NCI-H146 treated with DMSO at 0.1 percent for 48 hours (cell line): ENCODE data around the gene DNAJC5G.
"Not testable (repeated sequence)": the region's sequence is repeated elsewhere in the genome, so short reads cannot be mapped to it uniquely, and the experiment has no call there.

Experiments used
- DNase-seq: peaks from one replicate; lab custom pipeline; 2025; ENCODE audit not compliant: unreplicated experiment; lab: John Stamatoyannopoulos, UW

The DNAJC5G gene

GRCh38 chr2:27307545-27308358 lies 32.5 kb downstream of the DNAJC5G start:
- no peak for DNase-seq

GRCh38 chr2:27308359-27308881 lies 33.2 kb downstream of the DNAJC5G start, which contains the start of gene UCN:
Gene UCN, minus strand, starts transcription at chr2:27308445. Its CDS starts 550 bp downstream, at chr2:27307895.
- no peak for DNase-seq

DNA sequence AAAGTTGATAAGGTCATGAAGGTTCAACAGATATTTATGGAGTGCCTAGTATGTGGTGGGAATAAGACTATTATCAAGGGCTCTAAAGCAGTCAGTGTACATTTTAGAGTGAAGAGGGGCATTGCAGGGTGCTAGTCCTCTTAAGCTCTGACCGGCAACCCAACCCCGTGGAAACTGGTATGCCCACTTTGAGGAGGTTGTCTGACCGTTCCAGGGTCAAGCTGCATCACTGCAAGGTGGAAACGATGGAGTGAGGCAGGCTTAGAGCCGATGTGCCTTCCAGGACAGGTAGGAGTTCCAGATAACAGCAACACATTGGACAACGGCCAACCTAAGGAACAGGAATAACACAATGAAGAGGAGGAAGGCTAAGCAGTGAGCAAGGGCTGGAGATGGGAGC lies 34.4 kb downstream of the DNAJC5G start:
- DNase-seq = no peak

DNA sequence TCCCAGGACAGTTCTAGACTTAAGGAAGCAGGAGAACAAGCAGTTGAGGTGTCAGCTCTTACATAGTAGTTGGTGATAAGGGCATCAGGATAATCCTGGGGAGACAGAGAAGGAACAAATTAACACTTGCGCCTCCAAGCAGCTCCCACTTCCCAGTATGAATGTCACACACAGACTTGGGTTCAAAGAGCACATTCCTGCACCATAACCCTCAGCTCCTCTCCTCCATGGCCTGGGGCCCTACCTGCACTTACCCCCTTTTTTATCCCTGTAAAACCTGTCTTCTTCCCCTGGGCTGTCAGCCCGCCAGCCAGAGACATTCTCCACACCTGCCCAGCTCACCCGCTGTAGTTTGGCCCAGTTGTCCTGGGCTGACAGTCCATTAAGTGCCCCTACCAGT lies 36.9 kb downstream of the DNAJC5G start:
- DNase-seq = no peak

- no peak for DNase-seq
Observed at GRCh38 chr2:27313882-27314645, 38.8 kb downstream of the DNAJC5G start.

DNA sequence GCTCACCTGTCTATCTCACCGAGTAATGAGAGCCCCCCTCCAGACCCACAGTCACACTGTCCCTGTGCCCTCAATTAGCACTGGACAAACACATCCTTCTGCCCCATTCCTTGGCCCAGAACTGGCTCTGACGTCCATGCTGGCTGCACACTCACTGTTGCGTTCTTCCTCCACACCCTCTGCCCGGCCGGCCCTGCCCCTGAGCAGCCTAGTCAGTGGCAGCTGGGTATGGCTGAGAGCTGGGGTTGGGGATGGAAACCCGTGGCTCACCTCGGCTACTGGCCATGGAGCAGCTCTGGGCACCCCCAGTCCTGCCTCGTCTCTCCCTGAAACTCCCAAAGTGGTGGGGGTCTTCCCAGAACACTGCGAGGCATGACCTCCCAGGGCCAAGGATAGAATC lies 39.5 kb downstream of the DNAJC5G start:
- DNase-seq = no peak

DNA sequence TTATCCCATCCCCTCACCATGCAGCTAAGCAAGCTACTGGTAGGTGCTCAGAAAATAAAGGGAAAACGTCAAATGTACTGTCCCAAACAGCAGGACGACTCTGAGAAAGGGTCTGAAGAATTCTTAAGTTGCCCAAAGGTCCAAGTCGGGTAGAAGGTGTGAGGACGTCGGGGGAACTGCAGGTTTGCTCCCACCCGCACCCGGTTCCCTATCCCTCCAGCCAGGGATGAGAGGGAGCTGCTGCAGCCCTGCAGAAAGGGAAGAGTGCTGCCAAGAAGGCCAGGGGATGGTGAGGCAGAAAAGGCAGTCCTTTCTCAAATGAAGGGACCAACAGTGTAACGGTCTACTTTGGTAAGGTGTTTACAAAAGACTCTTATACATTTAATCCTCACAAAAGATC lies 39.9 kb downstream of the DNAJC5G start:
- no peak for DNase-seq

DNA sequence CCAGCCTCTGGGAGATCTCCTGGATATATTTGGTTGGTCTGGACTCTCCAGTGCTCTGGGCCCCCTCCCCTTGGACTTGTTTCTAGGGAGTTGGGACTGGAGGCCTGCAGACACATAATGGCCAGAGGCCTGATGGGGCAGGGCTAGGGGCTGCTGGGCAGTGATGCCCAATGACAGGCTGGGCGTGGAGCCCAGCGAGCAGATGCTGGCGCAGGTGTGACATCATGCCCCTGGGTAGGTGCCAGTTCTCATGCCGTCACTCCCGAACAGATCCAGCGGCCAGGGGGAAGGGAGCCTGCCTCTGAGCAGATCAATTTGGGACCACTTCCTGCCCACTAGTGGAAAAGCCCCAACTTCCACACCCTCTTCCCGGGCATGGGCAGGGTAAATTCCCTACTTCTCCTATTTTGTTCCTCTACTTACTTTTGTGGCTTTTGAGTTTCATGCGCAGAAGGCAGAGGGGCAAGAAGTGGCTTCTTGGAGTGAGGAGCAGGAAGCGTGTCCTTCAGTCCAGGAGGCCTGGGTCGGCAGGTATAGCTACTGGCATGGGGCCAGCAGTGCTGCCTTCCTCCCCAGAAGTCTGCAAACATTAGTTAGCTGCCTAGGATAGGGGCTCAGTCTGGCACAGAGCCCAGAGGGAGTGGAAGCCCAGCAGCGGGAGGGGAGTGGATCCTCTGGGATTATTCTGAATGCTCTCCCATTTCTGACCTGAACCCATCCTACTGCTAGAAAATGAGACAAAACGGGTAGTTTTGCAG lies 41.6 kb downstream of the DNAJC5G start:
- no peak for DNase-seq

DNA sequence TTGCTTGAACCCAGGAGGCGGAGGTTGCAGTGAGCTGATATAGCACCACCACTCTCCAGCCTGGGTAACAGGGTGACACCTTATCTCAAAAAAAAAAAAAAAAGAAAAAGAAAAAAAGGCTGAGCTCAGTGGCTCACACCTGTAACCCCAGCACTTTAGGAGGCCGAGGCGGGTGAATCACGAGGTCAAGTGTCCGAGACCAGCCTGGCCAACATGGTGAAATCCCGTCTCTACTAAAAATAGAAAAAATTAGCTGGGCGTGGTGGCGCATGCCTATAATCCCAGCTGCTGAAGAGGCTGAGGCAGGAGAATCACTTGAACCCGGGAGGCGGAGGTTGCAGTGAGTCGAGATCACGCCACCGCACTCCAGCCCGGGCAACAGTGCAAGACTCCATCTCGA lies 44.6 kb downstream of the DNAJC5G start:
- not testable (repeated sequence) for DNase-seq

GRCh38 chr2:27320958-27321543 lies 45.8 kb downstream of the DNAJC5G start:
- no peak for DNase-seq

- DNase-seq = no peak
Observed at GRCh38 chr2:27322301-27322765, 47.1 kb downstream of the DNAJC5G start.

GRCh38 chr2:27322766-27323595 lies 47.7 kb downstream of the DNAJC5G start, which contains the start of gene MPV17:
Gene MPV17, minus strand, starts transcription at chr2:27323097. Its CDS starts 580 bp downstream, at chr2:27322517.
- peak; percentile 74 for DNase-seq

GRCh38 chr2:27323596-27324285 lies 48.5 kb downstream of the DNAJC5G start:
- DNase-seq = no peak

DNA sequence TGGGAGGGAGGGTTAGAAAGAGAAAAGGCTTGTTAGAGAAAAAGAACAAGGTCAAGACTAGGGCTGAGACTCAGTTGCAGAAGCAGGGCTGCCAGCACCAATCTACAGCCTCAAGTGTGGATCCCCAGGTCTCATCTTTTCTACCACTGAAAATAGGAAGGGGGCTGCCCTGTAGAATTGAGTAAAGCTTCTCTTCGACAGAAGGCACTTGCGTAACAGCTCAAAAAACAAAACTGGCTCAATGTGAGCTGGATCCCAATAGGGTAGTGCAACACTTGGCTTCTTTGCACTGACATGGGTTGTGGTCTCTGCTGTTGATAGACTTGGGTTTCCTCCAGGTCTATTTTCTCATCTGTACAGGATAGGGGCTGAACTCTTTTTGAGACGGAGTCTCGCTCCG lies 49.5 kb downstream of the DNAJC5G start:
- DNase-seq = no peak
